Activated CD8-positive, alpha-beta memory T cell treated with anti-CD3 and anti-CD28 coated beads, Interleukin-2, amount 10 ng/mL, durations not matched to agents 7 days and 5 days (primary cell): Measurements from ENCODE around the gene BRCC3. TPM values are rescaled to one million over a fixed set of nuclear protein-coding genes. Genes with fewer than 3 reads are reported as not detected.

ENCODE experiments used
- ATAC-seq: fragments of 150-1000 bp; cut with Tn5 transposase; one replicate; pipeline ENCODE4 v1.10.0; 2021; ENCODE audit warnings: moderate library complexity
- CTCF ChIA-PET: fragments of 350-600 bp; sonication (Branson Sonifier 250); formaldehyde crosslinking; loops from one replicate; lab custom pipeline; 2021; ENCODE audit warnings: antibody characterized with exemption; lab: Charles Lee
- DNase-seq: peaks from one replicate; pipeline ENCODE4 v3.0.0-alpha.2; 2020
- H3K27ac Mint-ChIP-seq: one replicate; pipeline ENCODE4 v1.8.0; 2021; ENCODE audit warnings: mild to moderate bottlenecking, mixed read lengths
- H3K27me3 Mint-ChIP-seq: one replicate; pipeline ENCODE4 v1.8.0; 2021; ENCODE audit warnings: mixed read lengths
- H3K36me3 Mint-ChIP-seq: one replicate; pipeline ENCODE4 v1.8.0; 2021; ENCODE audit warnings: mild to moderate bottlenecking, mixed read lengths
- H3K4me1 Mint-ChIP-seq: one replicate; pipeline ENCODE4 v1.8.0; 2021; ENCODE audit warnings: mixed read lengths
- H3K4me3 Mint-ChIP-seq: one replicate; pipeline ENCODE4 v1.8.0; 2021; ENCODE audit warnings: mild to moderate bottlenecking, moderate library complexity, mixed read lengths
- H3K9me3 Mint-ChIP-seq: one replicate; pipeline ENCODE4 v1.8.0; 2022; ENCODE audit warnings: low read depth, mixed read lengths
- total RNA-seq, 2 experiments: library from RNA; stranded (reverse); gene quantifications; one replicate each; pipeline ENCODE4 v1.2.3, GENCODE V29; 2021

BRCC3 gene
- total RNA-seq, 2 experiments from 2014 or later = 25.2 to 33.4 TPM

GRCh38 chrX:155069414-155069813 is 1.9 kb upstream of the BRCC3 start:
- H3K27ac Mint-ChIP-seq = peak overlapping the region; percentile 73
- H3K4me3 Mint-ChIP-seq = peak overlapping the region; percentile 76
- DNase-seq (no peak), ATAC-seq (no peak)
- no peaks in the 10 kb centered on the region for H3K27me3 Mint-ChIP-seq
- peaks cover 21% of the 10 kb centered on the region for H3K36me3 Mint-ChIP-seq
- H3K9me3 Mint-ChIP-seq = no peaks in the 10 kb centered on the region
- peaks cover 59% of the 10 kb centered on the region for H3K4me1 Mint-ChIP-seq
- CTCF ChIA-PET = interaction anchor here (1.3 kb wide), 1 partner anchor 12 kb away, joined by 3 read pairs; no protein-coding TSS in a partner anchor

GRCh38 chrX:155070038-155070437 is 1.3 kb upstream of the BRCC3 start:
- no peak for ATAC-seq
- Mint-ChIP-seq H3K9me3 (no peaks in the 10 kb centered on the region), H3K4me3 (peak overlapping the region; percentile 76), H3K27ac (peak overlapping the region; percentile 73), H3K36me3 (peaks cover 22% of the 10 kb centered on the region), H3K27me3 (no peaks in the 10 kb centered on the region), H3K4me1 (peaks cover 60% of the 10 kb centered on the region)
- CTCF ChIA-PET = interaction anchor here (0.7 to 1.3 kb wide), 2 partner anchors 13 kb away, joined by 3 to 4 read pairs; no protein-coding TSS in a partner anchor
- DNase-seq = no peak

- Mint-ChIP-seq H3K4me3 (peak overlapping the region; percentile 76), H3K36me3 (peaks cover 28% of the 10 kb centered on the region), H3K27ac (peak overlapping the region; percentile 73), H3K4me1 (peaks cover 64% of the 10 kb centered on the region), H3K27me3 (no peaks in the 10 kb centered on the region), H3K9me3 (no peaks in the 10 kb centered on the region)
- DNase-seq (no peak), ATAC-seq (peak; percentile 14)
- CTCF ChIA-PET = interaction anchor here (0.7 kb wide), 1 partner anchor 14 kb away, joined by 4 read pairs; no protein-coding TSS in a partner anchor
These were observed 689 bp upstream of the BRCC3 start for GRCh38 chrX:155070663-155070974.

GRCh38 chrX:155071694-155072280 is 479 bp downstream of the BRCC3 start:
- peaks cover 58% of the 10 kb centered on the region for H3K4me1 Mint-ChIP-seq
- ATAC-seq (no peak), DNase-seq (no peak)
- H3K27me3 Mint-ChIP-seq = no peaks in the 10 kb centered on the region
- CTCF ChIA-PET = interaction anchor here (1.3 to 1.5 kb wide), 2 partner anchors 9 to 15 kb away, joined by 3 to 4 read pairs; no protein-coding TSS in a partner anchor
- peak overlapping the region; percentile 93 for H3K4me3 Mint-ChIP-seq
- peaks cover 33% of the 10 kb centered on the region for H3K36me3 Mint-ChIP-seq
- H3K9me3 Mint-ChIP-seq = no peaks in the 10 kb centered on the region
- peak overlapping the region; percentile 93 for H3K27ac Mint-ChIP-seq

- CTCF ChIA-PET = interaction anchor here (0.6 to 2.2 kb wide), 8 partner anchors 11 to 169 kb away, joined by 3 to 7 read pairs (median 3); no protein-coding TSS in a partner anchor
- Mint-ChIP-seq H3K9me3 (no peaks in the 10 kb centered on the region), H3K27ac (no peak overlapping the region), H3K4me1 (no peaks in the 10 kb centered on the region), H3K4me3 (no peak overlapping the region), H3K27me3 (no peaks in the 10 kb centered on the region), H3K36me3 (peaks cover 39% of the 10 kb centered on the region)
- ATAC-seq (peak; percentile 45), DNase-seq (peak; percentile 49)
These were observed 15.0 kb downstream of the BRCC3 start for GRCh38 chrX:155086202-155086840.

- Mint-ChIP-seq H3K27ac (no peak overlapping the region), H3K9me3 (no peaks in the 10 kb centered on the region), H3K4me1 (no peaks in the 10 kb centered on the region), H3K36me3 (peaks cover 35% of the 10 kb centered on the region), H3K4me3 (no peak overlapping the region), H3K27me3 (no peaks in the 10 kb centered on the region)
- ATAC-seq = no peak
- CTCF ChIA-PET = interaction anchor here (0.6 to 2.2 kb wide), 8 partner anchors 12 to 170 kb away, joined by 3 to 7 read pairs (median 3); no protein-coding TSS in a partner anchor
- DNase-seq = no peak
These were observed 15.8 kb downstream of the BRCC3 start for GRCh38 chrX:155086961-155087735.

GRCh38 chrX:155094468-155095061 is 23.3 kb downstream of the BRCC3 start:
- no peak overlapping the region for H3K4me3 Mint-ChIP-seq
- H3K27ac Mint-ChIP-seq = no peak overlapping the region
- H3K27me3 Mint-ChIP-seq = no peaks in the 10 kb centered on the region
- DNase-seq = no peak
- peaks cover 2% of the 10 kb centered on the region for H3K4me1 Mint-ChIP-seq
- no peaks in the 10 kb centered on the region for H3K9me3 Mint-ChIP-seq
- peaks cover 22% of the 10 kb centered on the region for H3K36me3 Mint-ChIP-seq
- CTCF ChIA-PET = interaction anchor here (0.7 to 1.8 kb wide), 4 partner anchors 19 to 177 kb away, joined by 3 to 6 read pairs (median 6); no protein-coding TSS in a partner anchor
- peak; percentile 60 for ATAC-seq

- no peak overlapping the region for H3K27ac Mint-ChIP-seq
- CTCF ChIA-PET = no interaction called here
- H3K9me3 Mint-ChIP-seq = no peaks in the 10 kb centered on the region
- no peaks in the 10 kb centered on the region for H3K27me3 Mint-ChIP-seq
- no peak overlapping the region for H3K4me3 Mint-ChIP-seq
- ATAC-seq (no peak), DNase-seq (no peak)
- peaks cover 2% of the 10 kb centered on the region for H3K4me1 Mint-ChIP-seq
- H3K36me3 Mint-ChIP-seq = peaks cover 31% of the 10 kb centered on the region
These were observed 34.6 kb downstream of the BRCC3 start for GRCh38 chrX:155105919-155106318.

- peaks cover 2% of the 10 kb centered on the region for H3K4me1 Mint-ChIP-seq
- CTCF ChIA-PET = no interaction called here
- peaks cover 43% of the 10 kb centered on the region for H3K36me3 Mint-ChIP-seq
- ATAC-seq = no peak
- H3K27me3 Mint-ChIP-seq = no peaks in the 10 kb centered on the region
- no peak for DNase-seq
- no peaks in the 10 kb centered on the region for H3K9me3 Mint-ChIP-seq
- H3K27ac Mint-ChIP-seq = no peak overlapping the region
- H3K4me3 Mint-ChIP-seq = no peak overlapping the region
These were observed 37.1 kb downstream of the BRCC3 start for GRCh38 chrX:155108427-155108826.

GRCh38 chrX:155112171-155112570 is 40.9 kb downstream of the BRCC3 start:
- CTCF ChIA-PET = no interaction called here
- ATAC-seq (no peak), DNase-seq (no peak)
- no peaks in the 10 kb centered on the region for H3K9me3 Mint-ChIP-seq
- H3K27me3 Mint-ChIP-seq = no peaks in the 10 kb centered on the region
- peaks cover 2% of the 10 kb centered on the region for H3K4me1 Mint-ChIP-seq
- no peak overlapping the region for H3K27ac Mint-ChIP-seq
- no peak overlapping the region for H3K4me3 Mint-ChIP-seq
- peaks cover 52% of the 10 kb centered on the region for H3K36me3 Mint-ChIP-seq

- Mint-ChIP-seq H3K4me3 (no peak overlapping the region), H3K4me1 (peaks cover 2% of the 10 kb centered on the region), H3K9me3 (no peaks in the 10 kb centered on the region), H3K36me3 (peaks cover 47% of the 10 kb centered on the region), H3K27me3 (no peaks in the 10 kb centered on the region), H3K27ac (no peak overlapping the region)
- ATAC-seq (no peak), DNase-seq (no peak)
- CTCF ChIA-PET = no interaction called here
These were observed 41.8 kb downstream of the BRCC3 start for GRCh38 chrX:155113097-155113496.

- ATAC-seq (no peak), DNase-seq (no peak)
- CTCF ChIA-PET = interaction anchor here (0.5 kb wide), 1 partner anchor 119 kb away, joined by 3 read pairs; no protein-coding TSS in a partner anchor
- Mint-ChIP-seq H3K4me3 (no peak overlapping the region), H3K27ac (no peak overlapping the region), H3K36me3 (peaks cover 49% of the 10 kb centered on the region), H3K27me3 (no peaks in the 10 kb centered on the region), H3K4me1 (no peaks in the 10 kb centered on the region), H3K9me3 (no peaks in the 10 kb centered on the region)
These were observed 44.0 kb downstream of the BRCC3 start for GRCh38 chrX:155115174-155115819.
